Pericardium fibroblast (primary cell): ENCODE results near the gene SMTNL1. TPM values are rescaled to one million over a fixed set of nuclear protein-coding genes. Genes with fewer than 3 reads are reported as not detected.

Source experiments
- total RNA-seq: library from RNA; depleted of rRNA; stranded (reverse); fragments of >200 nt; gene quantifications from 2 replicates; pipeline ENCODE4 v1.2.3, GENCODE V29; 2015

SMTNL1 gene
- total RNA-seq = not detected in 2 replicates

GRCh38 chr11:57536947-57537619, at the start of gene SMTNL1:
TSS of gene SMTNL1 (plus strand) at chr11:57537595. CDS start at chr11:57542643, 5,048 bp downstream.

GRCh38 chr11:57515332-57516060, 21.9 kb upstream of the SMTNL1 start, which contains the start of gene SLC43A1:
TSS of gene SLC43A1 (minus strand) at chr11:57515702. CDS start at chr11:57514111, 1,591 bp downstream.

GRCh38 chr11:57530596-57531507, 6.5 kb upstream of the SMTNL1 start, which contains the start of gene TIMM10:
TSS of gene TIMM10 (minus strand) at chr11:57530754. CDS start at chr11:57530189, 565 bp downstream.

GRCh38 chr11:57567515-57568329, 30.3 kb downstream of the SMTNL1 start, which contains the start of gene UBE2L6:
TSS of gene UBE2L6 (minus strand) at chr11:57567672. CDS start at chr11:57567611, 61 bp downstream.

GRCh38 chr11:57597461-57597915, 60.1 kb downstream of the SMTNL1 start, which contains the start of gene SERPING1:
TSS of gene SERPING1 (plus strand) at chr11:57597685. CDS start at chr11:57598271, 586 bp downstream.

Other genes starting within 250 kb of the SMTNL1 start
- 125 and 127 TPM in 2 replicates for gene TNKS1BP1, start 212.6 kb upstream of the SMTNL1 start, total RNA-seq
- 65.8 and 67.8 TPM in 2 replicates for gene SSRP1, start 201.7 kb upstream of the SMTNL1 start, total RNA-seq
- gene P2RX3, start 199.2 kb upstream of the SMTNL1 start, total RNA-seq = 0.43 TPM in 1 of 2 replicates, not detected in the other
- not detected in 2 replicates for gene PRG3, start 156.4 kb upstream of the SMTNL1 start, total RNA-seq
- not detected in 2 replicates for gene PRG2, start 146.9 kb upstream of the SMTNL1 start, total RNA-seq
- 27.8 and 32.3 TPM in 2 replicates for gene SLC43A3, start 110.5 kb upstream of the SMTNL1 start, total RNA-seq
- gene RTN4RL2, start 77.1 kb upstream of the SMTNL1 start, total RNA-seq = 2.1 and 10.6 TPM in 2 replicates
- 16.6 and 29.5 TPM in 2 replicates for gene SLC43A1, start 21.9 kb upstream of the SMTNL1 start, total RNA-seq
- 11.1 and 23.8 TPM in 2 replicates for gene TIMM10, start 6.8 kb upstream of the SMTNL1 start, total RNA-seq
- 67.3 and 149 TPM in 2 replicates for gene UBE2L6, start 30.1 kb downstream of the SMTNL1 start, total RNA-seq
- gene SERPING1, start 60.1 kb downstream of the SMTNL1 start, total RNA-seq = 440 and 806 TPM in 2 replicates
- gene YPEL4, start 112.3 kb downstream of the SMTNL1 start, total RNA-seq = 1.0 and 1.1 TPM in 2 replicates
- 4.1 and 11.6 TPM in 2 replicates for gene CLP1, start 120.2 kb downstream of the SMTNL1 start, total RNA-seq
- gene ZDHHC5, start 130.5 kb downstream of the SMTNL1 start, total RNA-seq = 33.6 and 41.5 TPM in 2 replicates
- 18.6 and 26.7 TPM in 2 replicates for gene MED19, start 174.6 kb downstream of the SMTNL1 start, total RNA-seq
- gene TMX2, start 175.0 kb downstream of the SMTNL1 start, total RNA-seq = 52.9 and 56.2 TPM in 2 replicates
- 194 and 199 TPM in 2 replicates for gene SELENOH, start 203.9 kb downstream of the SMTNL1 start, total RNA-seq
- not detected in 2 replicates for gene BTBD18, start 214.2 kb downstream of the SMTNL1 start, total RNA-seq
- 44.4 and 72.5 TPM in 2 replicates for gene CTNND1, start 224.2 kb downstream of the SMTNL1 start, total RNA-seq